ENCODE data around the gene HTT-AS. TPM values are rescaled to one million over a fixed set of nuclear protein-coding genes. Genes with fewer than 3 reads are reported as not detected.

HTT-AS gene
- total and polyA plus RNA-seq, 8 donors = not detected

GRCh38 chr4:3046623-3047022, 27.7 kb downstream of the HTT-AS start:
- peaks cover 7 to 48% of the 10 kb centered on the region in 2 donors for H3K4me1 ChIP-seq
- no peaks in the 10 kb centered on the region for H3K36me3 ChIP-seq
- peak overlapping the region in 1 of 2 donors; percentile 80 for H3K27ac ChIP-seq
- H3K9me3 ChIP-seq = no peaks in the 10 kb centered on the region
- no peak for ATAC-seq
- DNase-seq = no peak
- intact Hi-C loops (cut with DNase I) = no loop called here
- no peaks in the 10 kb centered on the region for H3K27me3 ChIP-seq
- no peak for TF ChIP-seq CTCF (IDR thresholded peaks at IDR 0.05)
- no peak overlapping the region for H3K4me3 ChIP-seq

- DNase-seq (no peak), ATAC-seq (no peak)
- intact Hi-C loops (cut with DNase I) = no loop called here
- no peaks in the 10 kb centered on the region for H3K36me3 ChIP-seq
- peak overlapping the region in 1 of 2 donors; percentile 80 for H3K27ac ChIP-seq
- no peak overlapping the region for H3K4me3 ChIP-seq
- H3K27me3 ChIP-seq = no peaks in the 10 kb centered on the region
- H3K9me3 ChIP-seq = no peaks in the 10 kb centered on the region
- peaks cover 7 to 53% of the 10 kb centered on the region in 2 donors for H3K4me1 ChIP-seq
- no peak for TF ChIP-seq CTCF (IDR thresholded peaks at IDR 0.05)
Observed at GRCh38 chr4:3046162-3046561, 28.2 kb downstream of the HTT-AS start.

- intact Hi-C loops (cut with DNase I) = no loop called here
- DNase-seq (peak in 2 of 4 donors; percentile 85 to 89), ATAC-seq (peak; percentile 50)
- Histone ChIP-seq H3K9me3 (no peaks in the 10 kb centered on the region), H3K4me3 (no peak overlapping the region), H3K27me3 (no peaks in the 10 kb centered on the region), H3K36me3 (no peaks in the 10 kb centered on the region), H3K27ac (peak overlapping the region in 1 of 2 donors; percentile 80), H3K4me1 (peaks cover 7 to 61% of the 10 kb centered on the region in 2 donors)
- peak in 1 of 2 donors; percentile 29 for TF ChIP-seq CTCF (IDR thresholded peaks at IDR 0.05)
Observed at GRCh38 chr4:3044870-3045819, 29.2 kb downstream of the HTT-AS start.

DNA sequence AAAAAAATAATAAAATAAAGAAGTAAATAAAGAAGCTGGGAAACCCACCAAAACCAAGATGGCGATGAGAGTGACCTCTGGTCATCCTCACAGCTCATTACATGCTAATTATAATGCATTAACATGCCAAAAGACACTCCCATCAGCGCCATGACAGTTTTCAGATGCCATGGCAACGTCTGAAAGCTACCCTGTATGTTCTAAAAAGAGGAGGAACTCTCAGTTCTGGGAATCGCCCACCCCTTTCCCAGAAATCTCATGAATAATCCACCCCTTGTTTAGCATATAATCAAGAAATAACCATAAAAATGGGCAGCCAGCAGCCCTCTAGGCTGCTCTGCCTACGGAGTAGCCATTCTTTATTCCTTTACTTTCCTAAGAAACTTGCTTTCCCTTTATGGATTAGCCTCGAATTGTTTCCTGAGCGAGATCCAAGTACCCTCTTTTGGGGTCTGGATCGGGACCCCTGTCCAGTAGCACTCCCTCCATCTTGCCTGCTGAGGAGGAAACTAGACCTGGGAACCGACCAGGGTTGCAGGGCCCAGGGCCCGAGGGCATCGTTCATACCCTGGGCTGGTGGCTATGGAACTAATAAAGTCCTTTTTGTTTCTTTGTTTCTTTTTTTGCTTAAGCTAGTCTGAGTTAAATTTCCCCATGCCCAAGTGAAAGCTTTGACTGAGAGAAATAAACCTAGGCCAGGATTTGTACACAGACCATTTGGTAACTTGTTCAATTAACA, 30.9 kb downstream of the HTT-AS start:
- Histone ChIP-seq H3K27ac (no peak overlapping the region), H3K4me3 (no peak overlapping the region), H3K36me3 (no peaks in the 10 kb centered on the region), H3K9me3 (no peaks in the 10 kb centered on the region), H3K4me1 (peaks cover 7 to 61% of the 10 kb centered on the region in 2 donors), H3K27me3 (no peaks in the 10 kb centered on the region)
- no peak for DNase-seq
- ATAC-seq = no peak
- intact Hi-C loops (cut with DNase I) = no loop called here
- TF ChIP-seq CTCF (IDR thresholded peaks at IDR 0.05) = no peak

- no peaks in the 10 kb centered on the region for H3K9me3 ChIP-seq
- no peak for ATAC-seq
- no peaks in the 10 kb centered on the region for H3K36me3 ChIP-seq
- H3K27me3 ChIP-seq = peaks cover 0 to 5% of the 10 kb centered on the region in 2 donors
- H3K4me1 ChIP-seq = peaks cover 13 to 65% of the 10 kb centered on the region in 2 donors
- no peak for TF ChIP-seq CTCF (IDR thresholded peaks at IDR 0.05)
- intact Hi-C loops (cut with DNase I) = no loop called here
- peak overlapping the region in 1 of 2 donors; percentile 86 for H3K27ac ChIP-seq
- no peak for DNase-seq
- H3K4me3 ChIP-seq = peak overlapping the region; percentile 21 to 41
Observed at GRCh38 chr4:3042226-3042625, 32.1 kb downstream of the HTT-AS start.
